GM21717 (cell line): Measurements from ENCODE around the gene AARSD1.
"Not testable (repeated sequence)": the region's sequence is repeated elsewhere in the genome, so short reads cannot be mapped to it uniquely, and the experiment has no call there.

Source experiments
- ATAC-seq: cut with Tn5 transposase; IDR thresholded peaks from one replicate; pipeline ENCODE4 v1.9.1; 2021; ENCODE audit warnings: mild to moderate bottlenecking, moderate library complexity; ENCODE audit not compliant: unreplicated experiment

AARSD1 gene

GRCh38 chr17:42982266-42982665 lies 18.0 kb upstream of the AARSD1 start:
- no peak for ATAC-seq

- ATAC-seq: peak; percentile 31
Measured at GRCh38 chr17:42980766-42981397, 16.6 kb upstream of the AARSD1 start.

GRCh38 chr17:42980274-42980765 lies 16.1 kb upstream of the AARSD1 start, which contains the start of gene RUNDC1:
RUNDC1 (plus strand) TSS chr17:42980565; CDS start chr17:42980577, 12 bp downstream.
- ATAC-seq: peak; percentile 53

- peak; percentile 35 for ATAC-seq
Measured at GRCh38 chr17:42979511-42980273, 15.4 kb upstream of the AARSD1 start, which contains the start of gene PTGES3L. PTGES3L (minus strand) TSS chr17:42980080; CDS start chr17:42980053, 27 bp downstream.

GRCh38 chr17:42975701-42976100 lies 11.4 kb upstream of the AARSD1 start:
- ATAC-seq: not testable (repeated sequence)

- ATAC-seq: no peak
Measured at GRCh38 chr17:42975265-42975664, 11.0 kb upstream of the AARSD1 start.

- ATAC-seq: not testable (repeated sequence)
Measured at GRCh38 chr17:42973323-42973722, 9.1 kb upstream of the AARSD1 start.

- ATAC-seq: no peak
Measured at GRCh38 chr17:42971589-42971988, 7.3 kb upstream of the AARSD1 start.

GRCh38 chr17:42969001-42969581 lies 4.8 kb upstream of the AARSD1 start:
- ATAC-seq: no peak

GRCh38 chr17:42967925-42968324 lies 3.7 kb upstream of the AARSD1 start:
- ATAC-seq: no peak

GRCh38 chr17:42953669-42954068 lies 10.6 kb downstream of the AARSD1 start:
- no peak for ATAC-seq

- ATAC-seq: no peak
Measured at GRCh38 chr17:42950044-42950783, 14.0 kb downstream of the AARSD1 start.

GRCh38 chr17:42946812-42947211 lies 17.4 kb downstream of the AARSD1 start:
- no peak for ATAC-seq

GRCh38 chr17:42944211-42944610 lies 20.0 kb downstream of the AARSD1 start:
- ATAC-seq: no peak

- ATAC-seq: no peak
Measured at GRCh38 chr17:42937712-42938596, 26.3 kb downstream of the AARSD1 start.

- ATAC-seq: no peak
Measured at GRCh38 chr17:42929497-42929844, 34.8 kb downstream of the AARSD1 start.

- peak; percentile 55 for ATAC-seq
Measured at GRCh38 chr17:42928714-42929496, 35.3 kb downstream of the AARSD1 start.

- no peak for ATAC-seq
Measured at GRCh38 chr17:42924891-42925290, 39.4 kb downstream of the AARSD1 start.

- ATAC-seq: not testable (repeated sequence)
Measured at GRCh38 chr17:42923472-42923871, 40.8 kb downstream of the AARSD1 start.
